B cell (primary cell): ENCODE measurements around the gene GSKIP.

Experiments used
- CTCF ChIP-seq: fragments of 200-600 bp; IDR thresholded peaks from one replicate; pipeline ENCODE4 v1.8.0; 2022; ENCODE audit warnings: antibody characterized with exemption, mild to moderate bottlenecking
- EZH2 ChIP-seq: IDR thresholded peaks from 2 replicates; pipeline ENCODE4 v1.6.1; 2012; ENCODE audit warnings: borderline replicate concordance, low read depth, mild to moderate bottlenecking, moderate library complexity, low read length; ENCODE audit not compliant: insufficient read depth, poor library complexity, severe bottlenecking

- TF ChIP-seq EZH2 (no peak), CTCF (no peak)
Observed at GRCh38 chr14:96338551-96338950, 24.8 kb upstream of the GSKIP start.
